Thyroid gland (tissue), 4 donors: ENCODE data around the gene SETD2. TPM values are rescaled to one million over a fixed set of nuclear protein-coding genes. Genes with fewer than 3 reads are reported as not detected.
"Not testable (repeated sequence)": the region's sequence is repeated elsewhere in the genome, so short reads cannot be mapped to it uniquely, and the experiment has no call there.

ENCODE experiments used
- DNase-seq, 2 donors: peaks; one replicate each; pipeline ENCODE4 v3.0.0-alpha.2; 2019
- H3K27ac ChIP-seq, 3 donors: fragments of 200-600 bp; sonication (generic); 1 replicate in 2 of 3; 2 replicates in 1 of 3; pipeline ENCODE4 v1.5.1; 2016 to 2019; ENCODE audit warnings: mild to moderate bottlenecking in 1 of 3, moderate library complexity in 1 of 3
- H3K27me3 ChIP-seq: fragments of 200-600 bp; sonication (generic); one replicate; pipeline ENCODE4 v1.5.1; 2019
- H3K36me3 ChIP-seq, 2 donors: fragments of 200-600 bp; sonication (generic); one replicate each; pipeline ENCODE4 v1.5.1; 2016 to 2019
- H3K4me1 ChIP-seq, 2 donors: fragments of 200-600 bp; sonication (generic); one replicate each; pipeline ENCODE4 v1.5.1; 2017 to 2019
- H3K4me3 ChIP-seq, 3 donors: fragments of 200-600 bp; sonication (generic); replicated peaks in 1 of 3; 1 replicate in 2 of 3; 2 replicates in 1 of 3; pipeline ENCODE4 v1.5.1; 2016; ENCODE audit warnings: mild to moderate bottlenecking in 1 of 3
- H3K9me3 ChIP-seq: fragments of 200-600 bp; sonication (generic); one replicate; pipeline ENCODE4 v1.5.1; 2017
- CTCF ChIP-seq, 6 experiments: fragments of 200-600 bp in 3 of 6; fragments of 450-650 bp in 3 of 6; sonication (generic) in 3 of 6; IDR thresholded peaks; one replicate each; pipeline ENCODE4 v1.5.1; 2016 to 2019; ENCODE audit warnings: antibody characterized with exemption in 6 of 6, mild to moderate bottlenecking in 2 of 6, inconsistent platforms in 1 of 6, moderate library complexity in 1 of 6
- POLR2A ChIP-seq, 2 donors: fragments of 450-650 bp; IDR thresholded peaks; one replicate each; pipeline ENCODE4 v1.6.1; 2017; ENCODE audit warnings: antibody characterized with exemption in 2 of 2, mild to moderate bottlenecking in 2 of 2, moderate library complexity in 1 of 2
- WGBS, 2 donors: methylation state at CpG; one replicate each; pipeline ENCODE4 v1.1.5; 2017; 5-methylcytosine and 5-hydroxymethylcytosine counted together
- intact Hi-C: fragments of 100-400 bp; cut with DNase I; formaldehyde crosslinking; loops from one replicate; pipeline ENCODE4 v1.15.1; 2023
- total RNA-seq, 4 donors: library from RNA; depleted of rRNA; stranded (reverse); fragments of >200 nt; gene quantifications; one replicate each; pipeline ENCODE4 v1.2.3, GENCODE V29; 2016

SETD2 gene
- total RNA-seq, 4 donors from 2014 or later, result 74.3 to 128 (median 85.5) TPM

DNA sequence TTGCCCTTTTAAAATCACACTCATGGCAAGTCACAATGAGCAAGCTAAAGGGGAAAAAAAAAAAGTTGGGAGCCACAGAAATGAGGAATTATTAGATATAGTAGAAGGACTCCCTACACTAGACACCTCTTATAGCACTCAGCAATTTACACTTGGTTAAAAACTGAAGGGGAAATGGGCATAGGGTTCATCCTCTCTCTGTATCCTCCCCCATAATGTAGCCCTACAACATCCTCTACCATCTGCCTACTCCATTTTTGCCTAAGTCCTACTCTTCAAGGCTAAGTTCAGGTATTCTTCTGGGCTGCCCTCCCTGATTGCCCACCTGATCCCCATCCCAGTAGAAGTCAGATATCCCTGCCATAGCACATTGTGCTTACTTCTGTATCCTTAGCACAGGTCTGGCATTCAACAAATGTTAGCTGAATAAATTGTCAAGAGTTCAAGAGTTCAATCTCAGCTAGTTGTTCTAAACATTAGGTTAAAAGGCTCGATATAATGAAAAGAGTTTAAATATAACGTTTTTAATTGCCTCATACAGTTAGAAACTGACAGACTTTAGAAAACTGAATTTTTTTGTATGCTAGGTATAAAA is 14.5 kb downstream of the SETD2 start:
- Histone ChIP-seq H3K27ac (no peak overlapping the region), H3K36me3 (no peaks in the 10 kb centered on the region), H3K4me1 (peaks cover 19 to 25% of the 10 kb centered on the region in 2 donors), H3K27me3 (no peaks in the 10 kb centered on the region), H3K4me3 (no peak overlapping the region), H3K9me3 (no peaks in the 10 kb centered on the region)
- intact Hi-C loops, result no loop called here
- WGBS, 2 donors, result 26 to 41% methylated on average over 2 of the region's 2 CpGs
- DNase-seq, result no peak
- TF ChIP-seq POLR2A (IDR thresholded peaks at IDR 0.05) (no peak), CTCF (IDR thresholded peaks at IDR 0.05) (no peak)

- Histone ChIP-seq H3K9me3 (no peaks in the 10 kb centered on the region), H3K27me3 (no peaks in the 10 kb centered on the region), H3K4me1 (peaks cover 20 to 29% of the 10 kb centered on the region in 2 donors), H3K36me3 (no peaks in the 10 kb centered on the region), H3K4me3 (no peak overlapping the region), H3K27ac (no peak overlapping the region)
- no peak for TF ChIP-seq CTCF (IDR thresholded peaks at IDR 0.05)
- no peak for TF ChIP-seq POLR2A (IDR thresholded peaks at IDR 0.05)
- 93 to 94% methylated on average over 1 of the region's 1 CpG for WGBS, 2 donors
- intact Hi-C loops, result no loop called here
- DNase-seq, result no peak
Measured at GRCh38 chr3:47145272-47145671, 18.6 kb downstream of the SETD2 start.

GRCh38 chr3:47143068-47143467 is 20.8 kb downstream of the SETD2 start:
- Histone ChIP-seq H3K4me1 (peaks cover 13 to 21% of the 10 kb centered on the region in 2 donors), H3K4me3 (no peak overlapping the region), H3K27ac (no peak overlapping the region), H3K27me3 (no peaks in the 10 kb centered on the region), H3K36me3 (no peaks in the 10 kb centered on the region), H3K9me3 (no peaks in the 10 kb centered on the region)
- 67 to 84% methylated on average over 5 of the region's 5 CpGs for WGBS, 2 donors
- TF ChIP-seq POLR2A (IDR thresholded peaks at IDR 0.05) (no peak), CTCF (IDR thresholded peaks at IDR 0.05) (no peak)
- intact Hi-C loops, result no loop called here
- DNase-seq, result no peak

DNA sequence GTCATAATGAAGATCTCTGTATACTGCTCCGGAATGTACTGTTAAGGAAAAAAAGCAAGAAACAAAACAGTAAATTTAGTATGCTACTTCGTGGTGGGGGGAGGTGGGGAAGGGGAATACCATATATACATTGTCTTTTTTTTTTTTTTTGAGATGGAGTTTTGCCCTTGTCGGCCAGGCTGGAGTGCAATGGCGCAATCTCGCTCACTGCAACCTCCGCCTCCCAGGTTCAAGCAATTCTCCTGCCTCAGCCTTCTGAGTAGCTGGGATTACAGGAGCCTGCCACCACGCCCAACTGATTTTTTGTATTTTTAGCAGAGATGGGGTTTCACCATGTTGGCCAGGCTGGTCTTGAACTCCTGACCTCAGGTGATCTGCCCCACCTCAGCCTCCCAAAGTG is 21.4 kb downstream of the SETD2 start:
- intact Hi-C loops, result not testable (repeated sequence)

DNA sequence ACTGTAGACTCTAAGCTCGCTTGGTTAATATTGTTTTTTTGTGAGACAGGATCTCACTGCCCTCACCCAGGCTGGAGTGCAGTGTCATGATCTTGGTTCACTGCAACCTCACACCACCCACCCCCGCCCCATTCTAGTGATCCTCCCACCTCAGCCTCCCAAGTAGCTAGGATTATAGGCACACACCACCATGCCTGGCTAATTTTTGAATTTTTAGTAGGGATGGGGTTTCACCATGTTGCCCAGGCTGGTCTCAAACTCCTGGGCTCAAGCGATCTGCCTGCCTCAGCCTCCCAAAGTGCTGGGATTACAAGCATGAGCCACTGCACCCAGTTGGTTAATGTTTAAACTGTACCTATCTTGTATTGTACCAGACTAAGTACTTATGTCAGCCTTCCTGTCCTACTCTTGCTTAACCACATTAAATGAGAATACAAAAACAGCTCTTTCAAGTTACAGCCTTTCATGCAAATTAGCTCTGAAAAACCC is 22.9 kb downstream of the SETD2 start:
- H3K27me3 ChIP-seq, H3K27ac ChIP-seq, intact Hi-C loops, H3K4me3 ChIP-seq, H3K36me3 ChIP-seq, DNase-seq, H3K9me3 ChIP-seq: not testable (repeated sequence)
- peaks cover 13 to 27% of the 10 kb centered on the region in 2 donors for H3K4me1 ChIP-seq
- WGBS, 2 donors, result 94 to 98% methylated on average over 3 of the region's 3 CpGs

More for the DNA sequence above, 21.4 kb downstream of the SETD2 start:
- not testable (repeated sequence) for H3K4me3 ChIP-seq, DNase-seq, H3K36me3 ChIP-seq, H3K27me3 ChIP-seq, H3K27ac ChIP-seq, H3K9me3 ChIP-seq
- 93% methylated on average over 7 of the region's 7 CpGs for WGBS, 2 donors
- peaks cover 13 to 21% of the 10 kb centered on the region in 2 donors for H3K4me1 ChIP-seq

DNA sequence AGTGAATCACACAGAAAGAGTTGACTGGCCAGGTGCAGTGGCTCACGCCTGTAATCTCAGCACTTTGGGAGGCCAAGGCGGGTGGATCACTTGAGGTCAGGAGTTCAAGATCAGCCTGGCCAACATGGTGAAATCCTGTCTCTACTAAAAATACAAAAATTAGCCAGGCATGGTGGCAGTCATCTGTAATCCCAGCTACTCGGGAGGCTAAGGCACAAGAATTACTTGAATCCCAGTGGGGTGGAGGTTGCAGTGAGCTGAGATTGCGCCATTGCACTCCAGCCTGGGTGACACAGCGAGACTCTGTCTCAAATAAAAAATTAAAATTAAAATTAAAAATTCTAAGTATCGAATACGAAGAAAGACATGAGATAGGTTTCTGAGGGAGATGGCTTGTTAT is 23.4 kb downstream of the SETD2 start:
- H3K4me1 ChIP-seq, result peaks cover 13 to 32% of the 10 kb centered on the region in 2 donors
- intact Hi-C loops, DNase-seq, H3K36me3 ChIP-seq, H3K27me3 ChIP-seq, H3K27ac ChIP-seq, H3K9me3 ChIP-seq, H3K4me3 ChIP-seq: not testable (repeated sequence)
- 91 to 93% methylated on average over 7 of the region's 7 CpGs for WGBS, 2 donors
